Stimulated activated CD8-positive, alpha-beta memory T cell treated with anti-CD3 and anti-CD28 coated beads, Interleukin-12 subunit alpha, Interleukin-12 subunit beta, amount 100 ng/mL, for 24 hours (primary cell): Measurements from ENCODE around the gene GLUL.

Experiments used
- DNase-seq: peaks from one replicate; pipeline ENCODE4 v3.0.0-alpha.2; 2020; ENCODE audit errors: extremely low read depth

GLUL gene

GRCh38 chr1:182391362-182392049, at the start of gene GLUL:
TSS of gene GLUL (minus strand) at chr1:182391790. CDS start at chr1:182388737, 3,053 bp downstream.
- peak; percentile 24 for DNase-seq

DNA sequence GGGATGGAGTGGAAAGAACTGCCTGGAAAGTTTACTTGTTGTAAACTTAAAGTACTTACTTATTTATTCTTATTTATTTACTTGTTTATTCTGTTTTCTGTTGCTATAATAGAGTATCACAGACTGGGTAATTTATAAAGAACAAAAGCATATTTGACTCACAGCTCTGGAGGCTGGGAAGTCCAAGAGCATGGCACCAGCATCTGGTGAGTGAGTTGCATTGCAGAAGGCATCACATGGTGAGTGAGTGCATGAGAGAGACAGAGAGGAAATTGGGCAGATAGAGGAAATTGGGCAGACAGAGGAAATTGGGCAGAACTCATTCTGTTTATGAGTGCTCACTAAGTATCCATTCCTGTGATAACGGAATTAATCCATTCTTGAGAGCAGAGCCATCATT, 46.7 kb upstream of the GLUL start:
- DNase-seq: no peak

DNA sequence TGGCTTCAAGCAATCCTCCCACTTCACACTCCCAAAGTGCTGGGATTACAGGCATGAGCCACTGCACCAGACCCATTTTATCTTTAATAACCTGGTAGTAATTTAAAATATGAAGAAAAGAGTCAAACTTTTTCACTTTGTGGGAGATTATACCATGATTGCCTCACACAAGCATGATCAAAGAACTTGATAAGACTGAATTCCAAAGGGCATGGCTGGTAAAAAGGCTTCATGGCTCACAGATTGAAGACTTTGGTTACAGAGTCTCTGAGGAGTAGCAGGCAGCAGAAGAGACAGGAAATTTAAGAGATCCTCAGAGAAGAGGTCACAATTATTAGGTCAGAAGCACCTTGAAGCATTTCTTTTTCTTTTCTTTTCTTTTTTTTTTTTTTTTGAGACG, 42.0 kb upstream of the GLUL start:
- no peak for DNase-seq

GRCh38 chr1:182431278-182431677, 39.7 kb upstream of the GLUL start:
- DNase-seq: no peak

- no peak for DNase-seq
These were observed 38.9 kb upstream of the GLUL start for GRCh38 chr1:182430263-182431068.

DNA sequence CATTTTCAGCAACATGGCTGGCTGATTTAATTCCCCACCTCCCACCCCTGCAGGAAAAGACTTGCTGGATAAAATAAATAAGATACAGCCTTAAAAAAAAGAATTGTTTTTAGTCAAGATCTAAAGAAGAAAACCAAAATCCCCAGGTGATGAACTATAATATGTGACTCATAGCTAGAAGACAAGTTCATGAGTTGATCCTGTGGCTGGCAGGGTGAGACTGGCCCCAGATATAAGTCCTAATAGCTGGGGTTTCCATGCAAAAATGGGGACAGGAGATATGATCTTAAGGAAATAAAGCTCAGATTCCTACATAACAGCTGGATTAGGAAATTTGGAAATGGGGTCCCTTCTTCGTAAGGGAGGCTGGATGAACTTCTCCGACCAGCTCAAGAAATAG, 36.5 kb upstream of the GLUL start:
- DNase-seq: no peak

DNA sequence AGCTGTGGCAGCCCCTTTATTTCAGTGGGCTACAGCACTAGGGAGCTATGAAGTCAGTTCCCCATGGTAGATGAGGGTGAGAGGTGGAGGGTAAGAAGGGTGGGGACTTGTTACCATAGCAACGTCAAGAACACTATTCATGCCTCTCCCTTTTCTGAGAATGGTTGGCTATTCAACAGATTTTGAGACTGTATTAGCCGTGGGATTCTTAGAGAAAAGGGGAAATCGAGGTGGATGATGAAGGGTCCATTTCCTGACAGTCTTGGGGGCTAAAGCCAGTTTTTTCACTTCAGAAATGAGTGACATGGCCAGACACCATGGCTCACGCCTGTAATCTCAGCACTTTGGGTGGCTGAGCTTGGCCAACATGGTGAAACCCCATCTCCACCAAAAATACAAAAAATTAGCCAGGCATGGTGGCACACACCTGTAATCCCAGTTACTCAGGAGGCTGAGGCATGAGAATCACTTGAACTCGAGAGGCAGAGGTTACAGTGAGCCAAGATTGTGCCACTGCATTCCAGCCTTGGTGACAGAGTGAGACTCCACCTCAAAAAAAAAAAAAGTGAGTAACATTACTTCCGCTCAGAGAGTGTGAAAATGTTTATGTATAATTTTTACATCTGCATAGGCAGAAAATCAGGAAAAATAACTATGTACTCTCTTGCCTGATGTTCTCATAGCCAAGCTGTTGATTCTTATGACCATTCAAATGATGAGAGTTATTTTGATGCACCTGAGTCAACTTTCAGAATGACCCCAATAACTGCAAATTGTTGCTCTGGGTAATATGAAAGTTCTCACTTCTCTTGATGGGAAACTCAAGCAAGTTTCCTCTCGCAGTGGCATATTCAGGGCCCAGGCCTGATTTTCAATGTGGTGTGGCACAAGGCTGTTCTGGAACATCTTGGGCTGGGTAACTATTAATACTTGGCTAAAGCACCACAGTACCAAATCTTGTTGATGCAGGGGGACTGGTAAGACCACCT, 35.1 kb upstream of the GLUL start:
- DNase-seq: no peak

GRCh38 chr1:182415789-182416188, 24.2 kb upstream of the GLUL start:
- no peak for DNase-seq

DNA sequence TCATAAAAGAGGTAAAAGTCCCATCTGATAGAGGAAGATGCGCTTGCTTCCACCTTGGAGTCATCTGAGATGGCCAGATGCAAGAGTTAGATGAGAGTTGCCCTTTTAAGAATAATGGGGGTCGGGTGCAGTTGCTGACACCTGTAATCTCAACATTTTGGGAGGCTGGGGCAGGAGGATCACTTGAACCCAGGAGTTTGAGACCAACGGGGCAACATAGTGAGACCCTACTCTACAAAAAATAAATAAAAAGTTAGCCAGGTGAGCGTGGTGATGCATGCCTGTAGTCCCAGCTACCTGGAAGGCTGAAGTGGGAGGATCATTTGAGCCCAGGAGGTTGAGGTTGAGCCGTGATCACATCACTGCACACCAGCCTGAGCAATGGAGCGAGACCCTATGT, 22.4 kb upstream of the GLUL start:
- no peak for DNase-seq

GRCh38 chr1:182413486-182413885, 21.9 kb upstream of the GLUL start:
- no peak for DNase-seq

DNA sequence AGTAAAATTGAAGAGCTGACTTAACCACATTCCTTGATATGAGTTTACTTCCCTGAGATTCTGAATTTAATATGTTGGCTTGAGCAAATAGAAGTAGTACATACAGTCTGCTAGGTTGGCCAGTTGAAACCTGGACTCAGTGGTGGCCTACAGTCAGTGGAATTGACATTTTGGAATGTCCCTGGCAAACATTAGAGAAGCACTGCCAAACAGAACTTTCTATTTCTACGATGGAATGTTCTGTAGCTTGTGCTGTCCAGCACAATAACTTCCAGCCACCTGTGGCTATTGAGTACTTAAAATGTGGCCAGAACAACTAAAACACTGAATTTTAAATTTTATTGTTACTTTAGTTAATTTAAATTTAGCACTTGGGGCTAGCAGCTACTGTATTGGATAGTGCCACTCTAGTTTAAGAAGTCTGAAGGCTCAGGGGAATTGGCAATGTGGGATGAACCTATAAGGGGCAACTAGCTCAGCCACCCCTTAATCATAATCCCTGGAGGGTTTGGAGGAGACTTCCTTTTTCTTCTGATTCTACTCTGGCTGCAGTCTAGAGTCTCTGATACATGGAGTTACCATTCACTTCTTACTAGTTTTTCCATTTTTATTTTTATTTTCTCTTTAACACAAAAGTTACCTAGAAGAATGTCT, 19.2 kb upstream of the GLUL start:
- DNase-seq: no peak

DNA sequence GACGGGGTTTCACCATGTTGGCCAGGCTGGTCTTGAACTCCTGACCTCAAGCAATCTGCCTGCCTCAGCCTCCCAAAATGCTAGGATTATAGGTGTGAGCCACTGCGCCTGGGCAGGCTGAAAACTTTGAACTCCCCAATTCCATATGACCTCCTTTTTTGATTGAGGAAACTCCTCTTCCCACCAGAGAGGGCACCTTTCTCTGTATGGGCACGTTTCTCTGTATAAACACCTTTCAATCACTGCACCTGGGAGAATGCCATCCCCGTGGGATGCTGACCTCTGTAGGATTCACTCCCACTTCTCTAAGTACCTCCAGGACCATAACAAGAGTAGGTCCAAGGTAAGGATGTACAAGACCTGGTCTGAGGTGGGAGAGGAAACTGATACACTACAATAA, 18.5 kb upstream of the GLUL start:
- no peak for DNase-seq

GRCh38 chr1:182408435-182409075, 17.0 kb upstream of the GLUL start:
- no peak for DNase-seq

GRCh38 chr1:182407724-182408123, 16.1 kb upstream of the GLUL start:
- DNase-seq: no peak

DNA sequence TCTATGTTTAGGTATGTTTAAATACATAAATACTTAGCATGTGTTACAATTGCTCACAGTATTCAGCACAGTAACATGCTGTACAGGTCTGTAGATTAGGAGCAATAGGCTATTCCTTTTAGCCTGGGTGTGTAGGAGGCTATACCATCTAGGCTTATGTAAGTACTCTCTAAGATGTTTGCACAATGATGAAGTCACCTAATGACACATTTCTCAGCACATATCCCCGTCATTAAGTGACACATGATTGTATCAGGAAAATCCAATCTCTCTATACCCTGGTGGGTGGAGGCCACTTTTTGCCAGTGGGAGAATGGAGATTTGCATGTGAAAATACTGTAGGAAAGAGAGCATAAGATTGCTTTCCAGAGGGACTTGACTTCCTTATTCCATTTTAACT, 14.4 kb upstream of the GLUL start:
- DNase-seq: no peak

DNA sequence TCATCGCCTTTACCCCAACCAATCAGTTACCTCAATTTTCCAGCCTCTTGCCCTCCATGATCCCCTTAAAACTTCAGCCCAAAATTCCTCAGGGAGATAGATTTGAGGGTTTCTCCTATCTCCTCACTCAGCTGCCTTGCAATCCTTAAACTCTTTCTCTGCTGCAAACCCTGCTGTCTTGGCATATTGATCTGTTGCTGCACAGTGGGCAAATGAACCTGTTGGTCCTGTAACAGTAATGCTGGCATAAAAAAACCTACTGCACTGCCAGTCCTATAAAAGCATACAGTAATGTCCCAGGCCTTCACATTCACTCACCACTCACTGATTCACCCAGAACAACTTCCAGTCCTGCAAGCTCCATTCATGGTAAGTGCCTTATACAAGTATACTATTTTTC, 14.0 kb upstream of the GLUL start:
- DNase-seq: no peak

GRCh38 chr1:182404781-182405180, 13.2 kb upstream of the GLUL start:
- no peak for DNase-seq

GRCh38 chr1:182400567-182400966, 9.0 kb upstream of the GLUL start, which contains the start of gene TEDDM1:
TSS of gene TEDDM1 (minus strand) at chr1:182400667. CDS start at chr1:182400485, 182 bp downstream.
- no peak for DNase-seq

- no peak for DNase-seq
These were observed 6.2 kb upstream of the GLUL start for GRCh38 chr1:182397653-182398393.

DNA sequence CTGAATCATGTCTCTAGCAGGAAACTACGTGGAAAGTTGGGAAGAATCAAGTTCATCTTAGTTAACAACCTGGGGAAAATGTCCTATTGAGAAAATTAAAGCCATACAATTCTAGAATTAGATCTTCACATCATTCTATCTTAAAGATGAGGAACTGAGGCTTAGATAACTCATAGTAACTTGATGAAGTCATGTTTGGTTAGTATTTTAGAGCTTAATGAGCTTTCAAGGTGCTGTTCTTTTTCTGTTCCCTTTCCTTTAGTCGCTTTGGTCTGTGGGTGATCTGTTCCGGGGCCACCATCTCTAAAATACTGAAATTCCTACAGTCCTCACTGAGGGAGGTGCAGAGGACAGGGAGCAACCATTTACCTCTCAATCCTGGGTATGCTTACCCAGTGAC, 4.3 kb upstream of the GLUL start:
- DNase-seq: no peak
